ENCODE results near the gene CBX4. TPM values are rescaled to one million over a fixed set of nuclear protein-coding genes. Genes with fewer than 3 reads are reported as not detected.
A peak's percentile ranks its signal among the peaks of the same experiment; 100 is the strongest.

Gene CBX4
- total RNA-seq, 1 experiment from 2014 or later = 3.3 TPM

GRCh38 chr17:79862238-79862637, 23.0 kb upstream of the CBX4 start (continued):
- TF ChIP-seq ZBTB21 (CRISPR knock-in tag; IDR thresholded peaks at IDR 0.05; ENCODE audit: borderline replicate concordance) = no peak
- TF ChIP-seq ZNF263 (CRISPR knock-in tag; IDR thresholded peaks at IDR 0.05; ENCODE audit: low read depth) = no peak
- TF ChIP-seq SMAD3 (CRISPR knock-in tag; IDR thresholded peaks at IDR 0.05; ENCODE audit: borderline replicate concordance) = no peak
- no peak for TF ChIP-seq JAZF1 (CRISPR knock-in tag; IDR thresholded peaks at IDR 0.05)
- no peak for TF ChIP-seq EMX1 (CRISPR knock-in tag; IDR thresholded peaks at IDR 0.05)
- TF ChIP-seq MLX (CRISPR knock-in tag; IDR thresholded peaks at IDR 0.05) = no peak
- TF ChIP-seq ZSCAN18 (CRISPR knock-in tag; IDR thresholded peaks at IDR 0.05) = no peak

GRCh38 chr17:79861413-79862216, 22.4 kb upstream of the CBX4 start:
- ChIA-PET POLR2A (no interaction called here), CTCF (interaction anchor here (0.7 to 1.0 kb wide), 5 partner anchors 20 to 147 kb away, joined by 3 to 4 read pairs (median 3); no protein-coding TSS in a partner anchor)
- Mint-ChIP-seq H3K36me3 (no peaks in the 10 kb centered on the region), H3K4me3 (no peak overlapping the region), H3K9me3 (no peaks in the 10 kb centered on the region), H3K27ac (peak overlapping the region; percentile 50; the same call in 1 of the 2 replicates), H3K27me3 (ENCODE audit: low read depth) (no peaks in the 10 kb centered on the region; the same call in 1 of the 2 replicates), H3K4me1 (peaks cover 12% of the 10 kb centered on the region)
- DNase-seq (ENCODE audit: low spot score) (no peak), ATAC-seq (0 out of 2 replicates have a peak, but pooled peaks have one; percentile 18)
- TF ChIP-seq NFE2L1 (CRISPR knock-in tag; IDR thresholded peaks at IDR 0.05) (no peak), STAT6 (CRISPR knock-in tag; conservative IDR thresholded peaks at IDR 0.05; ENCODE audit: low read depth) (no peak), GABPB1 (CRISPR knock-in tag; IDR thresholded peaks at IDR 0.05) (peak; percentile 70), ZNF219 (CRISPR knock-in tag; IDR thresholded peaks at IDR 0.05; ENCODE audit: borderline replicate concordance) (no peak), CREB1 (CRISPR knock-in tag; IDR thresholded peaks at IDR 0.05) (no peak), SMAD4 (CRISPR knock-in tag; IDR thresholded peaks at IDR 0.05) (no peak), KAT7 (CRISPR knock-in tag; IDR thresholded peaks at IDR 0.05; ENCODE audit: borderline replicate concordance) (no peak), FOXP1 (CRISPR knock-in tag; IDR thresholded peaks at IDR 0.05; ENCODE audit: borderline replicate concordance) (peak; percentile 22; the same call in 1 of the 2 replicates), ZNF423 (CRISPR knock-in tag; IDR thresholded peaks at IDR 0.05) (peak; percentile 8; the same call in 1 of the 2 replicates), ZMAT4 (CRISPR knock-in tag; IDR thresholded peaks at IDR 0.05) (no peak), MAX (CRISPR knock-in tag; IDR thresholded peaks at IDR 0.05) (no peak)
- TF ChIP-seq, protein P1, sequence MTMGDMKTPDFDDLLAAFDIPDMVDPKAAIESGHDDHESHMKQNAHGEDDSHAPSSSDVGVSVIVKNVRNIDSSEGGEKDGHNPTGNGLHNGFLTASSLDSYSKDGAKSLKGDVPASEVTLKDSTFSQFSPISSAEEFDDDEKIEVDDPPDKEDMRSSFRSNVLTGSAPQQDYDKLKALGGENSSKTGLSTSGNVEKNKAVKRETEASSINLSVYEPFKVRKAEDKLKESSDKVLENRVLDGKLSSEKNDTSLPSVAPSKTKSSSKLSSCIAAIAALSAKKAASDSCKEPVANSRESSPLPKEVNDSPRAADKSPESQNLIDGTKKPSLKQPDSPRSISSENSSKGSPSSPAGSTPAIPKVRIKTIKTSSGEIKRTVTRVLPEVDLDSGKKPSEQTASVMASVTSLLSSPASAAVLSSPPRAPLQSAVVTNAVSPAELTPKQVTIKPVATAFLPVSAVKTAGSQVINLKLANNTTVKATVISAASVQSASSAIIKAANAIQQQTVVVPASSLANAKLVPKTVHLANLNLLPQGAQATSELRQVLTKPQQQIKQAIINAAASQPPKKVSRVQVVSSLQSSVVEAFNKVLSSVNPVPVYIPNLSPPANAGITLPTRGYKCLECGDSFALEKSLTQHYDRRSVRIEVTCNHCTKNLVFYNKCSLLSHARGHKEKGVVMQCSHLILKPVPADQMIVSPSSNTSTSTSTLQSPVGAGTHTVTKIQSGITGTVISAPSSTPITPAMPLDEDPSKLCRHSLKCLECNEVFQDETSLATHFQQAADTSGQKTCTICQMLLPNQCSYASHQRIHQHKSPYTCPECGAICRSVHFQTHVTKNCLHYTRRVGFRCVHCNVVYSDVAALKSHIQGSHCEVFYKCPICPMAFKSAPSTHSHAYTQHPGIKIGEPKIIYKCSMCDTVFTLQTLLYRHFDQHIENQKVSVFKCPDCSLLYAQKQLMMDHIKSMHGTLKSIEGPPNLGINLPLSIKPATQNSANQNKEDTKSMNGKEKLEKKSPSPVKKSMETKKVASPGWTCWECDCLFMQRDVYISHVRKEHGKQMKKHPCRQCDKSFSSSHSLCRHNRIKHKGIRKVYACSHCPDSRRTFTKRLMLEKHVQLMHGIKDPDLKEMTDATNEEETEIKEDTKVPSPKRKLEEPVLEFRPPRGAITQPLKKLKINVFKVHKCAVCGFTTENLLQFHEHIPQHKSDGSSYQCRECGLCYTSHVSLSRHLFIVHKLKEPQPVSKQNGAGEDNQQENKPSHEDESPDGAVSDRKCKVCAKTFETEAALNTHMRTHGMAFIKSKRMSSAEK (CRISPR knock-in tag; IDR thresholded peaks at IDR 0.05; ENCODE audit: borderline replicate concordance) = no peak
- TF ChIP-seq, protein P2, sequence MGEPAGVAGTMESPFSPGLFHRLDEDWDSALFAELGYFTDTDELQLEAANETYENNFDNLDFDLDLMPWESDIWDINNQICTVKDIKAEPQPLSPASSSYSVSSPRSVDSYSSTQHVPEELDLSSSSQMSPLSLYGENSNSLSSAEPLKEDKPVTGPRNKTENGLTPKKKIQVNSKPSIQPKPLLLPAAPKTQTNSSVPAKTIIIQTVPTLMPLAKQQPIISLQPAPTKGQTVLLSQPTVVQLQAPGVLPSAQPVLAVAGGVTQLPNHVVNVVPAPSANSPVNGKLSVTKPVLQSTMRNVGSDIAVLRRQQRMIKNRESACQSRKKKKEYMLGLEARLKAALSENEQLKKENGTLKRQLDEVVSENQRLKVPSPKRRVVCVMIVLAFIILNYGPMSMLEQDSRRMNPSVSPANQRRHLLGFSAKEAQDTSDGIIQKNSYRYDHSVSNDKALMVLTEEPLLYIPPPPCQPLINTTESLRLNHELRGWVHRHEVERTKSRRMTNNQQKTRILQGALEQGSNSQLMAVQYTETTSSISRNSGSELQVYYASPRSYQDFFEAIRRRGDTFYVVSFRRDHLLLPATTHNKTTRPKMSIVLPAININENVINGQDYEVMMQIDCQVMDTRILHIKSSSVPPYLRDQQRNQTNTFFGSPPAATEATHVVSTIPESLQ (CRISPR knock-in tag; IDR thresholded peaks at IDR 0.05) = no peak

Measured in WTC11 (cell line).